ENCODE results near the gene CREB3L4. TPM values are rescaled to one million over a fixed set of nuclear protein-coding genes. Genes with fewer than 3 reads are reported as not detected.

CREB3L4 gene, protein sequence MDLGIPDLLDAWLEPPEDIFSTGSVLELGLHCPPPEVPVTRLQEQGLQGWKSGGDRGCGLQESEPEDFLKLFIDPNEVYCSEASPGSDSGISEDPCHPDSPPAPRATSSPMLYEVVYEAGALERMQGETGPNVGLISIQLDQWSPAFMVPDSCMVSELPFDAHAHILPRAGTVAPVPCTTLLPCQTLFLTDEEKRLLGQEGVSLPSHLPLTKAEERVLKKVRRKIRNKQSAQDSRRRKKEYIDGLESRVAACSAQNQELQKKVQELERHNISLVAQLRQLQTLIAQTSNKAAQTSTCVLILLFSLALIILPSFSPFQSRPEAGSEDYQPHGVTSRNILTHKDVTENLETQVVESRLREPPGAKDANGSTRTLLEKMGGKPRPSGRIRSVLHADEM
- total RNA-seq, result 1 to 10 TPM; 2.9 to 3.9 TPM
- polyA plus RNA-seq (2013, experiment 1 of 2), result 4.9 TPM
- 5.4 TPM for polyA plus RNA-seq (2013, experiment 2 of 2)
- 0.61 to 11.1 (median 5.2) reads per million in 172 experiments for total RNA-seq

DNA sequence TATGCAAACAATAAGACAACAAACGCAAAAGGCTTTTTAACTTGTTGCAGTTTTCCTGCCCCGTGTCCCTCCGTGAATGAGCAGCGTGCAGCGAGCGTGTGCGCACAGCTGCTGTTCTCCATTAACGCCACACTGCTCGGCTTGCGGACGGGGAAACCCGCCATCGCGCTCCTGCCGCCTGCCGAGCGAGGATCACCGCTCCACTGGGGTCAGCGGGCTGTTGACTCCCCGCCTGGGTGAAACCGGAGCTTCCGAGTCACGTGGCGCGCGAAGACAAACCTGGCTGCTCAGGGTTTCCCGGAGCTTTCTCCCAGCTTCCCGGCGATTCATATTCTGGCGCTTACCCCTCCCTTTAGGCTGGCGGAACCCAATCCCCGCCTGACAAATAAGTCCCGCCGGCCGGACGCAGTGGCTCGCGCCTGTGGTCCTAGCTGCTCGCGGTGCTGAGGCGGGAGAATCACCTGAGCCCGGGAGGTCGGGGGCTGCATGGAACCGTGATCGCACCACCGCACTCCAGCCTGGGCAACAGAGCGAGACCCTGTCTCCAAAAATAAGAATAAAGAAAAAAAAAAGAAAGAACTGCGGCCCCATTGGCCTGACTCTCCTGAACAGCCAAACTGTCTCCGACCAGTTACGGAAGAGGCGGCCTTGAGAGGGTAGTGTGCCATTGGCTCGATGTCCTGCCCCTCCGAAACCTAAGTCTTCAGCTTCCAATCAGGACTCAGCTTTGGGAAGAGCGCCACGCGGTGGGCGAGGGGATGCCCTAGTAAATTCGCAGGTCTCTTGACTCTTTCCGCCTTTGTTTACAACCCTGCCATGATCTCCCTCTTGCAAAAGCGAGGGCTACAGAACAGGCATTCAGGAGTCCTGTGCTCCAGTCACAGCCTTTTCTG, at the start of gene CREB3L4:
TSS of gene CREB3L4 (plus strand) at position 796 of the 893 bp plus-strand sequence. CDS start 624 bp downstream, outside the sequence.
- no peaks in the 10 kb centered on the region for H3K27me3 ChIP-seq (ENCODE audit: control insufficient read depth in 1 of 2, insufficient read depth in 2 of 2, low read length in 2 of 2)
- H3K27me3 Mint-ChIP-seq, result no peaks in the 10 kb centered on the region
- H3K27ac ChIP-seq (ENCODE audit: low read depth in 1 of 2, low read length in 2 of 2), result peak within 1 kb of the TSS; percentile 82 to 83
- no peaks in the 10 kb centered on the region for H3K9me3 Mint-ChIP-seq
- intact Hi-C loops (cut with DNase I, micrococcal nuclease), result loop anchor here (1.0 kb wide), 2 partner anchors 9 to 10 kb away; partner anchors contain the start of genes CRTC2 (in 1 of the 2) and JTB (in 1 of the 2)
- H3K4me1 Mint-ChIP-seq (ENCODE audit: low read depth), result peaks cover 58% of the 10 kb centered on the region
- DNase-seq, result peak; percentile 64 to 95 (median 80)
- peaks cover 18% of the 10 kb centered on the region for H3K36me3 Mint-ChIP-seq (ENCODE audit: low read depth)
- peak within 1 kb of the TSS; percentile 94 for H3K27ac Mint-ChIP-seq
- POLR2A ChIA-PET, result interaction anchor here (0.6 to 4.7 kb wide), 26 partner anchors 8 to 1405 kb away, joined by 3 to 149 read pairs (median 4); partner anchors contain the start of genes CRTC2, DENND4B, GATAD2B and HAX1
- TF ChIP-seq, protein P1, sequence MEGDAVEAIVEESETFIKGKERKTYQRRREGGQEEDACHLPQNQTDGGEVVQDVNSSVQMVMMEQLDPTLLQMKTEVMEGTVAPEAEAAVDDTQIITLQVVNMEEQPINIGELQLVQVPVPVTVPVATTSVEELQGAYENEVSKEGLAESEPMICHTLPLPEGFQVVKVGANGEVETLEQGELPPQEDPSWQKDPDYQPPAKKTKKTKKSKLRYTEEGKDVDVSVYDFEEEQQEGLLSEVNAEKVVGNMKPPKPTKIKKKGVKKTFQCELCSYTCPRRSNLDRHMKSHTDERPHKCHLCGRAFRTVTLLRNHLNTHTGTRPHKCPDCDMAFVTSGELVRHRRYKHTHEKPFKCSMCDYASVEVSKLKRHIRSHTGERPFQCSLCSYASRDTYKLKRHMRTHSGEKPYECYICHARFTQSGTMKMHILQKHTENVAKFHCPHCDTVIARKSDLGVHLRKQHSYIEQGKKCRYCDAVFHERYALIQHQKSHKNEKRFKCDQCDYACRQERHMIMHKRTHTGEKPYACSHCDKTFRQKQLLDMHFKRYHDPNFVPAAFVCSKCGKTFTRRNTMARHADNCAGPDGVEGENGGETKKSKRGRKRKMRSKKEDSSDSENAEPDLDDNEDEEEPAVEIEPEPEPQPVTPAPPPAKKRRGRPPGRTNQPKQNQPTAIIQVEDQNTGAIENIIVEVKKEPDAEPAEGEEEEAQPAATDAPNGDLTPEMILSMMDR (IDR thresholded peaks at IDR 0.05), result peak; percentile 32
- peak; percentile 87 for ATAC-seq (ENCODE audit: poor library complexity)
- no peaks in the 10 kb centered on the region for H3K36me3 ChIP-seq (ENCODE audit: insufficient read depth, low read length)
- H3K4me1 ChIP-seq (ENCODE audit: insufficient read depth, low read length), result peaks cover 59% of the 10 kb centered on the region
- no peaks in the 10 kb centered on the region for H3K9me3 ChIP-seq (ENCODE audit: control insufficient read depth in 1 of 2, insufficient read depth in 1 of 2, low read length in 2 of 2)
- peak within 1 kb of the TSS; percentile 75 for H3K4me3 ChIP-seq (ENCODE audit: low read length)
- peak within 1 kb of the TSS; percentile 96 for H3K4me3 Mint-ChIP-seq
- CTCF ChIA-PET, result interaction anchor here (0.6 to 3.5 kb wide), 12 partner anchors 7 to 658 kb away, joined by 3 to 30 read pairs (median 4); partner anchors contain the start of genes CRTC2, DENND4B, JTB and RAB13

DNA sequence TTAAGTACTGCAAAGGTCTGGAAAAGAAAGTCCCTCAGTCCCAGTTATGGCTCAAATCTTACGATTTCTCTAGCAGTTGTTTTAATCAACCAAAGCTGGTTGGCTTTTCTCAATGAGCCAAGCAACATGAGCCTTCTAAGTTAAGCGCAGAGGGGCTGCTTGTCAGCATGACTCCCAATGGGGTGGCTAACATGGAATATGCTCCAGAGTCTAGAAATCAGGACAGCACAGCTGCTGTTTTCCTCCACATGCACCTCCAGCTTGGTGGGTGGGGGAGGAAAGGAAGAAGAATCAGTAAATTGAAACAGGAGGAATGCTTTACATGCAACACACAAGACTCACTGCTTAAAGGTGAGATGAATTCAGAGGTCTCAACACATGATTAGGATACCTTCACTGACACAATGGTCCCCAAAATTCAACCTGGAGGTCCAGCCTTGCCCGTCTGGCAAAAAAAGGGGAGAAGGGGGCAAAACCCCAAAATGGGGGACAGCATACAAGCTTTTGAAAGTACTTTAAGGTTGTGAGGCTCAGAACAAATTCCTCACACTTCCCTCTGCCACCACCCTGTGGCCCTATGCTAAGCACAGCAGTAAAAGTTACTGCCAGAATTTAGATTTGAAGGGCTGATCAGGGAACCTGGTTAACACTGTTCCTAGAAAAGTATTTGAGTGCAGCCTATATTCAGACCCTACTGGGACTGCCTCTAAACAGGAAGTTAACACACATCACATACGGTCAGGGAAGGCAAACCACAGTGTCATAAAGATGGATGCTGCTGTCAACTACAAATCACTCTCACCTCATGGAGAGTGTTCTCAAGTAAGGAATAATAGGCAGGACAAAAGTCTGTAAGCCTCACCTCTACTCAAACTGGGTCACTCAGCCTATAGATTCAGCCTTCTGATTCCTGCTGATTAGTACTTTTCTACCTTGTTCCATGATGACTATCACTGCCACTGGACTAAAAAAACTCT, 47.5 kb upstream of the CREB3L4 start:
- H3K36me3 Mint-ChIP-seq (ENCODE audit: low read depth), result peaks cover 72% of the 10 kb centered on the region
- H3K27me3 Mint-ChIP-seq, result peaks cover 6% of the 10 kb centered on the region
- H3K4me1 Mint-ChIP-seq (ENCODE audit: low read depth), result peaks cover 75% of the 10 kb centered on the region
- no peak for ATAC-seq (ENCODE audit: poor library complexity)
- TF ChIP-seq, protein P1 (IDR thresholded peaks at IDR 0.05), result no peak
- Histone ChIP-seq H3K4me3 (ENCODE audit: low read length) (peak overlapping the region; percentile 91), H3K27me3 (ENCODE audit: control insufficient read depth in 1 of 2, insufficient read depth in 2 of 2, low read length in 2 of 2) (no peaks in the 10 kb centered on the region), H3K4me1 (ENCODE audit: insufficient read depth, low read length) (peaks cover 60% of the 10 kb centered on the region), H3K27ac (ENCODE audit: low read depth in 1 of 2, low read length in 2 of 2) (peak overlapping the region; percentile 11 to 23), H3K9me3 (ENCODE audit: control insufficient read depth in 1 of 2, insufficient read depth in 1 of 2, low read length in 2 of 2) (no peaks in the 10 kb centered on the region), H3K36me3 (ENCODE audit: insufficient read depth, low read length) (peaks cover 27% of the 10 kb centered on the region)
- intact Hi-C loops (cut with DNase I, micrococcal nuclease), result loop anchor here (2.0 to 10.0 kb wide), 5 partner anchors 37 to 305 kb away; partner anchors contain the start of genes CRTC2 (in 1 of the 2), ILF2 (in 1 of the 2), NPR1 (in 1 of the 2) and RAB13 (in 1 of the 2)
- H3K9me3 Mint-ChIP-seq, result no peaks in the 10 kb centered on the region
- peak overlapping the region; percentile 99 for H3K27ac Mint-ChIP-seq
- ChIA-PET CTCF (interaction anchor here (1.2 to 3.0 kb wide), 5 partner anchors 20 to 122 kb away, joined by 3 to 10 read pairs (median 4); partner anchors contain the start of gene DENND4B), POLR2A (interaction anchor here (0.7 to 5.2 kb wide), 3 partner anchors 25 to 71 kb away, joined by 3 to 143 read pairs (median 4); partner anchors contain the start of genes DENND4B, JTB and RPS27)
- DNase-seq, result peak in 6 of 14 experiments; percentile 5 to 71 (median 42)
- H3K4me3 Mint-ChIP-seq, result peak overlapping the region; percentile 96

All from CD4-positive, alpha-beta T cell (primary cell).